HG03039 (cell line): Measurements from ENCODE around the gene UBL3.

ENCODE experiments used
- ATAC-seq: cut with Tn5 transposase; IDR thresholded peaks from one replicate; pipeline ENCODE4 v1.9.1; 2021; ENCODE audit warnings: mild to moderate bottlenecking, moderate library complexity; ENCODE audit not compliant: unreplicated experiment

UBL3 gene

DNA sequence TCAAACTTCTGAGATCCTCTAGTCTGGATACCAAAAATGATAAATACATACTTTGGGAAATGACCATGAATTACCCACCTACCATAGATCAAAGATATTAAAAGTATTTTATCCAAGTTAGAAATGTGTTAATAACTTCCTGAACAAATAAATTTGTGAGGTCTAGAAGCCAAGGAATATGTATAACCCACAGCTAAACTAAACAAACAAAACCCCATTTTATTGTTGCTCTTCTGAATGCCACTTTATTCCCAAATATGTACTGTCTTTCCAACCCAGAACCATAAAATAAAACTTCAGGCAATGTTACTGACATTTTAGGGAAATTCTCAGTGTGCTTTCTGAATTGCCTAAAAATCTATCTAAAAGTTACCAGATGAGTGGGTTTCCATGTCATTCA, 35.1 kb downstream of the UBL3 start:
- ATAC-seq, result no peak

DNA sequence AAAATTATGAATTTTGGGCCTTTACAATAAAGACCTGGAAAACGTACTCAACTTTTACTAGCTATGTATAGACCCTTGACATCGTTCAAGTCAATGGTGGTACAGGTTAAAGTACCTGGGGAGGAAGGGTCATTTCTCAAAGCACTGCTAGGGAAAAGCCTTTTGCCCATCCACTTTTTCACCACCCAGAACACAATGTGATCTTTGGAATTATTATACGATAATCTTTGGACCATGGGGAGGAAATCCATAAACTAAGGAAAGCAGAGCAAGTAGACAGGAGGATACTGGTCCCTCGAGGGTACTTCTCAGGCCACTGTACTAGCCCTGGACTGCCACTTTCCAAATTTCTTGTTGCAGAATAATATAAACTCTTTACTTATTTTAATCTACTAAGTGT, 39.5 kb downstream of the UBL3 start:
- no peak for ATAC-seq

DNA sequence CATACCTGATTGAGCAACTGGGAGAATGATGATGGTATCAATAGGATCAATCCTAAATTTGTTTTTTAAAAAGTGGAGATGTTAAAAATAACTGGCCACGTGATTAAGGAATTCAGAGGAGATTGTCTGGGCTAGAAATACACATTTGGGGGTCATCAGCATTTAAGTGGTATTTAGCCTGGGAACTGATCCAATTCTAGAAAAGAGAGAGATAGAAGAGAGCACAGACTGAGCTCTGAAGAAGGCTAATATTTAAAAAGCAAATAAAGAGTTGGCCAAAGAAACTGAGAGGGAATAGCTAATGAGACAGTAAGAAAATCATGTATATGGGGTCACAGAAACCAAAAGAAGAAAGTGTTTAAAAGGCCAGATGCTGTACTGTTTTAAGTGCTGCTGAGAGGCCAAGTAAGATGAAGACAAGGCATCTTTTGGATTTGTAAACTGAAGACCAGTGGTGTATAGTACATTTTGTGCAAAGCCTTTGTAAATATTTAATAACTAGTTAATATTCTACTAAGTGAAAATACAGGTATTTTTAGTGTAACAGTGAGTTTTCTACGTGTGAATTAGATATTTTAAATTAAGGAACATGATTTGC, 40.2 kb downstream of the UBL3 start:
- ATAC-seq, result no peak

DNA sequence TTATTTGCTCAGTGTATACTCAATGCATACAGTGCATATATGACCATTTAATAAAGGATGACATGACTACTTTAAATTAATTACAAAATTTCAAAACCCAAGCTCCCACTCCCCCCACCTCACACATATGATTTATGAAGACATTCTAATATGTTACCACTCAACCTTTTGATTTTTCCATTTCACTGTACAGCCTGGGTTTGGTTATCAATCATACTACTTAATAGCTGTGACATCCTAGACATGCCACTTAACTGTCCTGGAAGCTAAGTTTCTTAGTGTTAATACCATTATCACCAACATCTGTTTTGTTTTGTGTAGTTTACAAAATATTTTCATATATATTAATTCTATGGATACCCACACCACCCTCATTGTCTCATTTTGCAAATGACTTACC, 42.2 kb downstream of the UBL3 start:
- no peak for ATAC-seq

DNA sequence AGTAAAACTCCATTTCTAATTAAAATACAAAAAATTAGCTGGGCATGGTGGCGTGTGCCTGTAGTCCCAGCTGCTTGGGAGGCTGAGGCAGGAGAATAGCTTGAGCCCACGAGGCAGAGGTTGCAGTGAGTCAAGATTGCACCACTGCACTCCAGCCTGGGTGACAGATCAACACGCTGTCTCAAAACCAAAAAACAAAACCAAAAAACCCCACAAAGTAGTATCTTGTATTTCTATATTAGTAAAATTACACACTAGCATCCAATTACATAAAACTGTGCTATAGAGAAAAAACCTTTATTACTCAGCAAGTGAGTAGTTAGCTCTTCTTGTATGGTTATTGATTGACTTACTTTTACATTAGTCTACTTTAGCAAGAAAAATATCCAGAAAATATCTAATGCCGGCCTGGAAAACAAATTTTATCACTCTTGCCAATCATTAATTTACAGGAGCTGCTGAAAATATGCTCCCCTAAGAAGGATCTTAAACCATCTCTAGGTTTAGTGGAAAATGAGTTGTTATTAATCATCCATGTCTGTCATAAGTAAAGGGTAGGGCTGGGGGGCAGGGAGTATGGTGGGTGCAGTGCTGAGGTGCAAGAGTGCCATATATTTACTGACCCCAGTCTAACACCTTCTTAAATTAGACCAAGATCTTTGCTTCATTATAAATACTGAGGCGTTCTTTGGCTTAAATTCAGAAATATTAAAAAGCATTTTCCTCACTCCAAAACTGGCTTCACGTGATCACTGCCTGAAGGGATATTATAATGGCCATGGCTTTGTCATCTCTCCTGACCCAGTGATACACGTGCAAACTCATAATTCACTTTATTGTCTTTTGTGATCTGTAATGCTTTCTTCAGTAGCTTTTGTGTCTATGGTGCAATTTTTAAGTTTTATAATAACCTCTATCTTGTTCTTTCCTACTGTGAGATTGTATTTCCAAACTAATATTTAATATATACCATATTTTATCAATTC, 44.1 kb downstream of the UBL3 start:
- no peak for ATAC-seq

DNA sequence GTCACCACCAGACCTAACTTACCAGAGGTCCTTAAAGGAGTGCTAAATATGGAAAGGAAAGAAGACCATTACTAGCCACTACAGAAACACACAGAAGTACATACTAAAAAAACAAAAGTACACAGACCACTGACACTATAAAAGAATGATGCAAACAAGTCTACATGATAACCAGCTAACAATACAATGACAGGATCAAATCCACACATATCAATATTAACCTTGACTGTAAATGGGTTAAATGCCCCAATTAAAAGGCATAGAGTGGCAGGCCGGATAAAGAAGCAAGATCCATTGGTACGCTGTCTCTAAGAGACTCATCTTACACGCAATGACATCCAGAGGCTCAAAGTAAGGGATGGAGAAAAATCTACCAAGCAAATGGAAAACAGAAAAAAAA, 47.2 kb downstream of the UBL3 start:
- ATAC-seq, result no peak

DNA sequence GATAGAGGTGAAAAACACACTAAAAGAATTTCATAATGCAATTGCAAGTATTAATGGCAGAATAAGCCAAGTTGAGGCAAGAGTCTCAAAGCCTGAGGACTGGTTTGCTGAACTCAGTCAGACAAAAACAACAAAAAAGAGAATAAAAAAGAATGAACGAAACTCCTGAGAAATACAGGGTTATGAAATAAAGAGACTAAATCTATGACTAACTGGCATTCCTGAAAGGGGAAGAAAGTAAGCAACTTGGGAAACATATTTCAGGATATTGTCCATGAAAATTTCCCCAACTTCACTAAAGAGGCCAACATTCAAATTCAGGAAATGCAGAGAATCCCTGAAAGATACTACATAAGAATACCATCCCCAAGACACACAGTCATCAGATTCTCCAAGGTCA, 47.8 kb downstream of the UBL3 start:
- ATAC-seq, result no peak

DNA sequence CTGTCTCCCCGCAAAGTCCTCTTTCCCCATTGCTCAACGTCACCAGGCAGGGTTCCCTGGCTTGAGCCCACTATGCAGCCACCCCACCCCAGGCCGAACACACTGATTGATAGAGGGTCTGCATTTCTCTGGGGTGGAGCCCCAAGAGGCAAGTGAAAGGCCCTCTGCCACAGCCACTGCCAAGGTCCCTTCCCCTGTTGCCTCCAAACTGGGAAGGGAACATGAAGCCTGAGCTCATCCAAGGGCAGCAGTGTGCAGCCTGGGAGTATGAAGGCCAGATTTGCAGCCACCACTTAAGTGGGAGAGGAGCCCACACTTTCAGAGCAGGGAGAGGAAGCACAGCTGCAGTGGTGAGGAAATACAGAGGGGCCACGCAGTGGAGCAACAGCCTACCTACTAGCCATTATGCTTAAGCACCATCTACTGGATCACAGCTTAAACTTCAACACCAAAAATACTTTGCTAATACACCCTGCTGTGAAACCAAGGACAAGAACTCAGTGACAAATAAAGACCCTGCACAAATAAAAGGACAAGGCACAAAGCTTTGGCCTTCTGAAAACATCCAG, 48.6 kb downstream of the UBL3 start:
- no peak for ATAC-seq

DNA sequence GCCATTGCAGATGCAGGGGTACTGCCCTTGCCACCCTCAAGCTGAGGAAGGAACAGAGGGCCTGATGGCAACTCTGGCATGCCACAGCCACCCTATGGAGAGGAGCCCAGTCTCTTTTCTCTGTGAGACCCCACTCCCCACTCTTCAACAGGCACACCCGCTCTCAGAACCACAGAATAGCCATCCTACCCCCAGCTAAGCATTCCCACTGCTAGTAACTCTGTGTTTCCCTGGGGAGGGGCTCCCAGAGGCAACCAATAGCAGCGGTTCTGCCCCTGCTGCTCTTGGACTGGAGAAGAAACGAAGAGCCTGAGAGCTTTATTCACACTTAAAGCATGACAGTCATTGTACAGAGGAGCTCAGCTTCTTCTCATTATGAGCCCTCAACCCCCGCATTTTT, 49.3 kb downstream of the UBL3 start:
- no peak for ATAC-seq

DNA sequence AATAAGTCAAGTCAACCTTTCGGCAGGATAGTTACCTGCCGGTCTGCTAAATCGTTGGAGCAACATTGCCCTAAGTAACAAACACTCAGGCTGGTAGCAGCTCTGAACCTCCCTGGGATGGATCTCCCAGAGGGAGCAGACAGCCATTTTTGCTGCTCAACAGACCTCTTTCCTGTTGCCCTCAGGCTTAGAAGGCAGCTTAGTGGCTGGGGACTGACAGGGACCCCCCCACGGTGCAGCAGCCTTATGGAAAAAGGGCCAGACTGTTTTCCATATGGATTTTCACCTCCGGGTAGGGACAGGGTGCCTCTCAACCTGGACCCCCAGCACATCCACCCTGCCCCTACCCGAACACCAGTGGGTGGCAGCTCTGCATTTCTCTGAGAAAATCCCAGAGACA, 49.7 kb downstream of the UBL3 start:
- ATAC-seq, result no peak

DNA sequence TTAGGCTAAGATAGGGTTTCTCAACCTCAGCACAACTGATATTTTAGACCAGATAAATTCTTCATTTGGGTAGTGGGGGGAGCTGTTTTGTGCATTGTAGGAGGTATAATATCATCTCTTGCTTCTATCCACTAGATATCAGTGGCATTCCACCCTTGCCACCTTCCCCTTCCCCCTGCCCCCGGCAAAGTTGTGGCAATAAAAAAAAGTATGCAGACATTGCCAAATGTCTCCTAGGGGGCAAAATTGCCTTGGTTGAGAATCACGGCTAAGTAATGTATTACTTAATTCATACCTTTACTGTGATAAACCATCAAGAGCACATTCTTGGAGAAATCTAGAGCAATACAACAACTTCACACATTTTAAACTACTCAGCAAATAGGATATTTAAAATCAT, 51.4 kb downstream of the UBL3 start:
- ATAC-seq, result no peak

DNA sequence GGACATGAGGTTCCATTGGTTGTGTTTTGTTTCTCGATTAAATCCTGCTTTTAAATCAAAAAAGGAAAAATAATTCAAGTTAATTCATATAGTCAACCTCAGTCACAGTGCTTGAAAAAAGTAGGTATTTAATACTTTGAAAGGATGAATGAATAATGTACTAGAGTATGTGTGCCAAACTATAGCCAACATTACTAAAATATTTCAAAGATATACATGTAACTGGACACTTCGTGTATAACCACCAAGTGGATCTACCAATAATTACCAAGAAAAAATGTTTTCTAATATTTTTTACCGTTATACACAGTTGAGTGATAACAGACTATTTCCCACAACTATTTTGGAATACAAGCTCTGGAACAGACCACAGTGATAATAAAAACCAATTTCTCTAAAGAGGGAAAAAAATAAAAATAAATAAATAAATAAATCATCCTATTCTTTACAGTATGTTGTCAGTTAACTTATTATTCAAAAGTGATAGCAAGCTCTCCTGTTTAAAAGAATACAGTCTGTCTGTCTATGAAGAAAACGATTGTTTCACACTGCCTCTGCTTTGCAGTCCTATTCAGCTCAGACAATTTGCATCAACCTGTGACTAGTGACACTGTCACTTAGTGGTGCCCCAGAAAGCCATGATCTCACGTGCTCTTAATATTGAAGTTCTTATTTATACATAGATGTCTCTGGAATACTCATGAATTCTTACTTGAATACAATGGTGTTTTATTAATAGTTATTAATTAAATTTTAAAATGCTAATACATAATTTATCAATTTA, 58.2 kb downstream of the UBL3 start:
- no peak for ATAC-seq

DNA sequence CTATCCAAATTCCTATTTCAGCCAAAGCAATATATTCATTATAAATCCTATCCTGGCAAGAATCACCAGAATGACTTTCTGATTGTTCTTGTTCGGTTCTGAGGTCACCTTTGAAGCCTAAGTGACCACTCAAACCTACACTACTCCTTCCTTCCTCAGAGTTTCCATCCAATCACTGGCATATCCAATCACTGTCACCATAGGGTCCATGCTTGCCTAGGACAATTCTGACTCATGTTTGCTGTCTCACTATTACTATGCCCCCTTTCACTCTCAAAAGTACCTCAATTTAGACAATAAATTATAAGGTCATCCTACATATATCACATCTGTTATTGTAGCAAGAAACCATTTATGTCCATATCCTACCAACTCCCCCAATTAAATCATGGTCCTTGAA, 58.9 kb downstream of the UBL3 start:
- no peak for ATAC-seq

DNA sequence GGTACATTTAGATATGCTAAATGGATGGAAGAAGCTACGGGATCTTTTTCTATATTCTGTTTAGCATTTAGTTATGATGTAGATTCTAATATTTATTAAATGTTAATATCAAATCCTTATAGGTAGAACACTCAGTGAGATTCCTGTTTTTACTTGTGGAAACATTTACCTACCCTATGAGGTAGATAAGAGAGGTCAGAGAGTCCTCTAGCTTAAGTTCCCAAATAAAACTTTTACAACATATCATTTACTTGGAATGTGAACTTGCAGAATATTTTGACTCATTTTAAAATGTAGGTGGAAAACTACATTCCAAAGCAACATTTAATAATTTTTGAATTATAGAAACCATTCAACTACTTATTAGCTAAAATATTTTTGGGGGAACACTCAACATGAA, 63.7 kb downstream of the UBL3 start:
- no peak for ATAC-seq

DNA sequence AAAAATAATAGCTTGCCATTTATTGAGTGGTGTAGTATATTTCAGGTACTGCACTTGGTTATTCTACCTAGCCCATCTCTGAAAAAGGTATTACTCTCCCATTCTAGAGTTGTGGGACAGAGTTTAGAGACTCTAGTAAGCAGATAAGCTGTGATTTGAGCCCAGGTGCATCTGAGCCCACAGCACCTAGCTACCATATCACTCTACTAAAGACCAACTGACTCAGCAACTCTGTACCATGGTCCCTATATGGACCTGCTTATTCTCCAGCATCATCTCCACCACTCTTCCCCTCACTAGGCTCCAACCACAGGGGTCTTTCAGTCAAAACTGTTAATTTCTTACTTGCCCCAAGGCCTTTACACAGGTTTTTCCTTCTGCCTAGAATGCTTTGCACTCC, 64.4 kb downstream of the UBL3 start:
- no peak for ATAC-seq

DNA sequence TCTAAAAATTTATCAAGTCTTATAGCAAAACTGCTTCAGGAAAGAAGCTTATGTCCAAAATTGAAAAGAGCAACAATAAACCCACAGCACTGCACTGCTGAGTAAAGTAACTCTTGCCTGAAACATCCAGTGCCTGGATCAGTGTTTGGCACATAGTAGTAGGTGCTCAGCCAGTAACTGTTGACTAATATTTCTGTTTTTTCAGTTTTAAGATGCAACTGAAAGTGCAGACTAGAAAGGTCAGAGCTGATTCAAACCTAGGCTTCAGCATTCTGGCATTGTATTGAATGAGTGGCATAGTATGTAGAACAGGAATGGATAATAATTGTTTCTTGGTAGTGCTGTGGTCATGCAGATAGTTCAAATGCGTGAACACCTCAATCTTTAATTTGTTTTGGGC, 67.6 kb downstream of the UBL3 start:
- ATAC-seq, result no peak

DNA sequence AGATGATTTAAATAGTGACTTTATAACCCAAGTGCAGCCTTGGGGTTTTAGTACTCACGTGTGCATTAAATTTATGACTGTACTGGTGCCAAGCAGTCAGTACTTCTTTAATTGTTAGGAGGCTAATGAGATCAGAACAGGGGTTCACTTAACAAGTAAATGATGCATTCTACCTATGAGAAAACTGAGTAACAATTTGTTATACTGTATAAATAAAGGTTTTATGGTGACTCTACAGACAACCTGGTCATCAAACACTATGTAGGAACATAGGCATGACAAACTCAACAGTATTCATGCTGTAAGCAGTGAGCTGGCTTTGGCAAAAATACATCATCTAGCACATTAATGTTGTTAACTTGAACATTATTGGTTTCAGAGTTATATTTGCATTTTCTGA, 75.6 kb downstream of the UBL3 start:
- no peak for ATAC-seq

DNA sequence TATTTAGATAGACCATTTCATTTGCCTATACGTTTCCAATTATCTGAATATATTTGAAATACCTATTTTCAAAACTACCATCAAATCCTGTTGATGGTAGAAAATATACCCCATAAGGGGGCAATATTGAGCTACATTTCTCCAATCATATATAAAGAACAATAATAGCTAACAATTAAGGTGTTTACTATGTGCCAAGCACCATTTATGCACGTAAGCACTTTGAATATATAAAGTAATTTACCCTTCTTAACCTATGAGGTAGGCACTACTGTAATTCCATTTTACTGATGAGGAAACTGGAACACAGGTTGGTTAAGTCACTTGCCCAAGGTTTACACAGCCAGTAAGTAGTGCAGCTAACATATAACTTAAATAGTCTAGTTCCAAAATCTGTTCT, 79.2 kb downstream of the UBL3 start:
- no peak for ATAC-seq

DNA sequence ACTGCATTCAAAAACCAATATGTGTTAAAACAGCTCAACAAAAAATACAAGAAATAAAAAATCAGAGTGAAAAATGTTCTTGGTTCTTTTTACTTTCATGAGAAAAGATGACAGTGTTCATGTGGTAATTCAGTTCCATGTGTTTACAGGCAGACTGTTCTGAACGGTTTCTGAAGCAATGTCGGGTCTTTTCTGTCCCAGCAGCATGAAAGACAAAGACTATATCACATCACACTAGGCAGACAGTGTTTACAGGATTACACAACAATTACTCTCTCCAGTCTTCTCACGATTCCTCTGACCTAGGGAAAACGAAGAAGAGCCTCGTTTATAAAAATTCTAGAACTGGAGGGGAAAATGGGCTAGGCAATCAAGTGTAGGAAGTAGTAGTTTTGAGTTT, 83.4 kb downstream of the UBL3 start:
- ATAC-seq, result no peak

DNA sequence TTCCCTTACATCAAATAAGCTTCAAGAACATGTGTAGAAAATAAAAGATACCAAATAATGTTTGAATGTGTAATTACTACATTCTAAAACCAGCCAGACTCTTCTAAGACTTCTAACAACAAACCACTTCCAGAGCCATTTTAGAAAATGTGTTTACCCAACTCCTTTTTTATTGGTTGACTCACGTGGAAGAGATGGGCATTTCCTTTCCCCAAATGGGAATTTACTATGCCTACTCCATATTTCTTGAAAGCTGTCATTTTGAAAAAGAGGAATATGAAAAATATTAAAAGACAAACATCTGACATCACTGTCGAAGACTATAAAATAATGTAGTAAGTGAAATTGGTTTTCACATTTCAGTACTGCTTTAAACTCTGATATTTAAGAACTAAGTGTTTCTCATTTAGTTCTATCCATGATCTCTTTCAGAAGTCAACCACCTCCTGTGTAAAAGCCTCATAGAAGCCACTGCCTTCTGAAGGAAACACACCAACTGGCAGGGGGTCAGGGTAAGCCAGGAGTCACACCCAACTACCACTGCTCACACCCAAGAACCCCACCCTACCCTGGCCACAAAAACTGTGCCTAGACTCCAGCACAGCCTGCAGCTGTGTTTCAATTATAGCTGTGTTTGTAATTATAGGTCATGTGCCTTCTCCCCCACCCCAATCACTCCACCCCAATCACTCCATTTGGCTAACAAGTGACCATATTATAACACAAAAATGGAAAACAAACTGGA, 86.8 kb downstream of the UBL3 start:
- no peak for ATAC-seq

DNA sequence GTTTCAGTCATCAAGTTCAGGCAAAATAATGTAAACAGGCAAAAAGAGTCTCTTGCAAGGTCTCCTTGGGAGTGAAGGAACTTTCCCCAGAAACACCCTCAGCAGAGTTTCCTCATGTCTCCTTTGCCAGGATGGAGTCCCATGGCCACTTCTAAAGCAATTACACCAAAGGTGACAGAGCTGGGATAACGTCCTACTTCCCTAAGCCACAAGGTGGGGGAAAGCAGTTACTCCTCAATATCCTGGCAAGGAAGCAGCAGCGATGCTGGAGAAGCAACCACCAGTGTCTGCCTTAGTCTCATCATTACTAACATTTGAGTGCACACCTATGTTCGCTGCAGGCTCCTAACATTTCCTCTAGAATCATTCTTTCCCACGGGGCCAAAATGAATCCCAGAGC, 88.6 kb downstream of the UBL3 start:
- no peak for ATAC-seq
